Hepatocyte (in vitro differentiated cells): Measurements from ENCODE around the gene CLTCL1.

Source experiments
- EZH2phosphoT487 ChIP-seq: fragments of 200-600 bp; sonication (generic); IDR thresholded peaks from one replicate; pipeline ENCODE4 v1.6.1; 2018; ENCODE audit warnings: antibody characterized with exemption, mild to moderate bottlenecking, low read depth, moderate library complexity; ENCODE audit not compliant: unreplicated experiment, severe bottlenecking
- TF ChIP-seq, protein P1 (sequence below): fragments of 200-600 bp; sonication (generic); IDR thresholded peaks from 2 replicates; pipeline ENCODE4 v1.5.1; 2016; ENCODE audit warnings: antibody characterized with exemption, mild to moderate bottlenecking; ENCODE audit not compliant: poor library complexity

GRCh38 chr22:19212302-19212870 lies 79.1 kb downstream of the CLTCL1 start:
- TF ChIP-seq EZH2phosphoT487: no peak
- TF ChIP-seq, protein P1, sequence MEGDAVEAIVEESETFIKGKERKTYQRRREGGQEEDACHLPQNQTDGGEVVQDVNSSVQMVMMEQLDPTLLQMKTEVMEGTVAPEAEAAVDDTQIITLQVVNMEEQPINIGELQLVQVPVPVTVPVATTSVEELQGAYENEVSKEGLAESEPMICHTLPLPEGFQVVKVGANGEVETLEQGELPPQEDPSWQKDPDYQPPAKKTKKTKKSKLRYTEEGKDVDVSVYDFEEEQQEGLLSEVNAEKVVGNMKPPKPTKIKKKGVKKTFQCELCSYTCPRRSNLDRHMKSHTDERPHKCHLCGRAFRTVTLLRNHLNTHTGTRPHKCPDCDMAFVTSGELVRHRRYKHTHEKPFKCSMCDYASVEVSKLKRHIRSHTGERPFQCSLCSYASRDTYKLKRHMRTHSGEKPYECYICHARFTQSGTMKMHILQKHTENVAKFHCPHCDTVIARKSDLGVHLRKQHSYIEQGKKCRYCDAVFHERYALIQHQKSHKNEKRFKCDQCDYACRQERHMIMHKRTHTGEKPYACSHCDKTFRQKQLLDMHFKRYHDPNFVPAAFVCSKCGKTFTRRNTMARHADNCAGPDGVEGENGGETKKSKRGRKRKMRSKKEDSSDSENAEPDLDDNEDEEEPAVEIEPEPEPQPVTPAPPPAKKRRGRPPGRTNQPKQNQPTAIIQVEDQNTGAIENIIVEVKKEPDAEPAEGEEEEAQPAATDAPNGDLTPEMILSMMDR: no peak
